Colonic mucosa (tissue), 4 donors: ENCODE data around the gene EYA2. TPM values are rescaled to one million over a fixed set of nuclear protein-coding genes. Genes with fewer than 3 reads are reported as not detected.
"Not testable (repeated sequence)": the region's sequence is repeated elsewhere in the genome, so short reads cannot be mapped to it uniquely, and the experiment has no call there.

Source experiments
- DNase-seq: peaks from one replicate; pipeline ENCODE4 v3.0.0-alpha.2; 2020
- H3K27ac ChIP-seq: fragments of 200-600 bp; one replicate; pipeline ENCODE4 v1.8.0; 2021
- H3K27me3 ChIP-seq: fragments of 200-600 bp; one replicate; pipeline ENCODE4 v1.8.0; 2021
- H3K36me3 ChIP-seq: fragments of 200-600 bp; one replicate; pipeline ENCODE4 v1.8.0; 2021
- H3K4me1 ChIP-seq: fragments of 200-600 bp; one replicate; pipeline ENCODE4 v1.8.0; 2021; ENCODE audit warnings: mild to moderate bottlenecking
- H3K4me3 ChIP-seq: fragments of 200-600 bp; one replicate; pipeline ENCODE4 v1.8.0; 2021
- H3K9ac ChIP-seq, 2 donors: one replicate each; pipeline ENCODE4 v1.7.0; 2013; ENCODE audit warnings: control low read depth in 2 of 2, low read depth in 2 of 2, low read length in 2 of 2
- H3K9me3 ChIP-seq: fragments of 200-600 bp; one replicate; pipeline ENCODE4 v1.8.0; 2021
- CTCF ChIP-seq: fragments of 200-600 bp; IDR thresholded peaks from one replicate; pipeline ENCODE4 v1.8.0; 2022; ENCODE audit warnings: antibody characterized with exemption, mild to moderate bottlenecking
- intact Hi-C: fragments of 100-400 bp; cut with DNase I; formaldehyde crosslinking; loops from one replicate; pipeline ENCODE4 v1.14.1; 2022
- total RNA-seq, 2 donors: library from RNA; stranded (reverse); fragmentation: NEBNext Ultra II Directional in 1 of 2; extraction: Animal tissue kit (Norgen Biotek cat#: 25700) in 1 of 2; gene quantifications; one replicate each; pipeline ENCODE4 v1.2.1, GENCODE V29; 2021
- donor health status: healthy.
- donor health status: DM: no; HTN: no; CAD: no.
- donor health status: DM: no; HTN: no; CAD: no.

EYA2 gene
- total RNA-seq, 2 donors from 2014 or later, result 8.9 to 16.8 TPM

GRCh38 chr20:46920114-46920513, 25.5 kb downstream of the EYA2 start:
- no peak overlapping the region for H3K9ac ChIP-seq
- H3K27ac ChIP-seq, result no peak overlapping the region
- H3K4me3 ChIP-seq, result no peak overlapping the region
- H3K27me3 ChIP-seq, result no peaks in the 10 kb centered on the region
- H3K36me3 ChIP-seq, result no peaks in the 10 kb centered on the region
- peak; percentile 68 for DNase-seq
- TF ChIP-seq CTCF, result no peak
- no peaks in the 10 kb centered on the region for H3K9me3 ChIP-seq
- no peaks in the 10 kb centered on the region for H3K4me1 ChIP-seq
- intact Hi-C loops, result no loop called here

- H3K27me3 ChIP-seq, DNase-seq, H3K9me3 ChIP-seq, H3K4me1 ChIP-seq, H3K9ac ChIP-seq, H3K27ac ChIP-seq, H3K36me3 ChIP-seq, intact Hi-C loops, H3K4me3 ChIP-seq: not testable (repeated sequence)
Observed at GRCh38 chr20:46922841-46923240, 28.2 kb downstream of the EYA2 start.

GRCh38 chr20:46923550-46923949, 28.9 kb downstream of the EYA2 start:
- no peak for TF ChIP-seq CTCF
- Histone ChIP-seq H3K4me3 (no peak overlapping the region), H3K9ac (no peak overlapping the region), H3K27ac (no peak overlapping the region), H3K36me3 (no peaks in the 10 kb centered on the region), H3K27me3 (no peaks in the 10 kb centered on the region), H3K9me3 (no peaks in the 10 kb centered on the region), H3K4me1 (no peaks in the 10 kb centered on the region)
- intact Hi-C loops, result no loop called here
- no peak for DNase-seq

- no peaks in the 10 kb centered on the region for H3K9me3 ChIP-seq
- H3K36me3 ChIP-seq, result no peaks in the 10 kb centered on the region
Observed at GRCh38 chr20:46928580-46929132, 34.0 kb downstream of the EYA2 start.

GRCh38 chr20:46929902-46930301, 35.3 kb downstream of the EYA2 start:
- intact Hi-C loops, result no loop called here
- TF ChIP-seq CTCF, result no peak
- H3K36me3 ChIP-seq, result no peaks in the 10 kb centered on the region
- no peak for DNase-seq
- H3K27ac ChIP-seq, result no peak overlapping the region
- no peaks in the 10 kb centered on the region for H3K9me3 ChIP-seq
- no peaks in the 10 kb centered on the region for H3K4me1 ChIP-seq
- no peak overlapping the region for H3K4me3 ChIP-seq
- no peaks in the 10 kb centered on the region for H3K27me3 ChIP-seq
- H3K9ac ChIP-seq, result no peak overlapping the region

More at GRCh38 chr20:46928580-46929132, 34.0 kb downstream of the EYA2 start:
- no peak overlapping the region for H3K9ac ChIP-seq
- no peak overlapping the region for H3K27ac ChIP-seq
- DNase-seq, result no peak
- intact Hi-C loops, result no loop called here
- no peaks in the 10 kb centered on the region for H3K4me1 ChIP-seq
- no peaks in the 10 kb centered on the region for H3K27me3 ChIP-seq
- TF ChIP-seq CTCF, result no peak
- no peak overlapping the region for H3K4me3 ChIP-seq

- TF ChIP-seq CTCF, result no peak
- Histone ChIP-seq H3K9ac (no peak overlapping the region), H3K4me3 (no peak overlapping the region), H3K27me3 (no peaks in the 10 kb centered on the region), H3K36me3 (no peaks in the 10 kb centered on the region), H3K4me1 (no peaks in the 10 kb centered on the region), H3K9me3 (no peaks in the 10 kb centered on the region), H3K27ac (no peak overlapping the region)
- intact Hi-C loops, result no loop called here
- no peak for DNase-seq
Observed at GRCh38 chr20:46930640-46931339, 36.1 kb downstream of the EYA2 start.
